Raji (cell line): ENCODE data around the gene FRMD8.

ENCODE experiments used
- POLR2A ChIP-seq: IDR thresholded peaks from 2 replicates; pipeline ENCODE4 v1.6.1; 2011; ENCODE audit warnings: low read depth, low read length, control low read depth; ENCODE audit not compliant: insufficient read depth

FRMD8 gene

DNA sequence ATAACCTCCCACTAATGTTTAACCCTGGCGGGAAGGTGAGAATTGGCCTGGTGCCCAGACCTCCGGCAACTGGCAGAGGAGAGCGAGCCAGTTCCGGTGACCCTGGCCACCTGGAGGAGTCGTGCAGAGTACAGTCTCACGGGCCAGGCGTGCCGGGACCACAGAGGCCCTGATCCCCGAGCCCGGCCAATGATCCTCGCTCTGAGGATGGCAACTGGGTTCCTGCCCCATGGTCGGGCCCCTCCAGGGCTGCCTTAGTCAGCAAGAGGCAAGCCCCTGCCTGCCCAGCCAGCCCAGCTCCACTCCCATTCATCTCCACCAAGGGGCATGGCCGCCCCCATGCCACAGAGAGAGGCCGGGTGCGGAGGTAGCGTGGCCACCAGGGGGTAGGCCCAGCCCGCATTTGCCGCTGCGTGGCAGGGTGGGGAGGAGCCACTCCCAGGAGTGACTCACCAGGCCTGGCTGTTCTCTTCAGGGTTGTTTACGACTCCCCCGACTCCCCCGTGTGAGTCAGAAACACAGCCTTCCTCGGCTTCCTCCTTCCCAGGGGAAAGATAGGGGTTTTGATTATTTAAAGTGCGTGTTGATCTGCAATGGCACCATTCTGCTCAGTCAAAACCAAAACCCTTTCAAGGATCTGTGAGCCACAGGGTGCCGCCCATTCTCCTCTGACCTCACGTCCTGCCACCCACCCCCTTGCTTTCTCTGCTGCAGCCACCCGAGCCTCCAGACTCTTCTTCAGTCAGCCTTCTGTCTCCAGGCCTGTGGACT is 4.2 kb upstream of the FRMD8 start, which contains the start of gene SLC25A45:
TSS of gene SLC25A45 (minus strand) at position 614 of the 771 bp plus-strand sequence. CDS start 695 bp downstream, outside the sequence.
- TF ChIP-seq POLR2A, result peak; percentile 69

GRCh38 chr11:65382804-65383368 is 3.6 kb upstream of the FRMD8 start:
- TF ChIP-seq POLR2A, result no peak; the same call in 1 of the 2 replicates

DNA sequence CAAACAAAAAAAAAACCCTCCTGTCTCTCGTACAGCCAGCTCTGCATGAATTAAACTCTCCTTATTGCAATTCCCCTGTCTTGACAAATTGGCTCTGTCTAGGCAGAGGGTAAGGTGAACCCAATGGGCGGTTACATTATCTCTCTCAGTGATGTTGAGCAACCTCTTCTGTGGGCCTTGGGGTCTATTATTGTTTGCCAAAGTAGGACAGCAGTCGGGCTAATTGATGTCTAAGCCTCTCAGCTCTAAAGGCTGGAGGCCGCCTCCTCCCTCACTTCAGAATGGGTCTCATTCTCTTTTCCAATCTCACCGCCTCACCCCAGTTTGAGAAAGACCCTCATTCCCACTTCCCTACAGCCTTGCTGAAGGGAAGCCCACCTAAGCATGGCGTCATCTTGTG is 2.7 kb upstream of the FRMD8 start:
- no peak for TF ChIP-seq POLR2A

- no peak for TF ChIP-seq POLR2A
Observed at GRCh38 chr11:65384301-65384889, 2.0 kb upstream of the FRMD8 start.

- no peak for TF ChIP-seq POLR2A
Observed at GRCh38 chr11:65388731-65389130, 2.3 kb downstream of the FRMD8 start.

DNA sequence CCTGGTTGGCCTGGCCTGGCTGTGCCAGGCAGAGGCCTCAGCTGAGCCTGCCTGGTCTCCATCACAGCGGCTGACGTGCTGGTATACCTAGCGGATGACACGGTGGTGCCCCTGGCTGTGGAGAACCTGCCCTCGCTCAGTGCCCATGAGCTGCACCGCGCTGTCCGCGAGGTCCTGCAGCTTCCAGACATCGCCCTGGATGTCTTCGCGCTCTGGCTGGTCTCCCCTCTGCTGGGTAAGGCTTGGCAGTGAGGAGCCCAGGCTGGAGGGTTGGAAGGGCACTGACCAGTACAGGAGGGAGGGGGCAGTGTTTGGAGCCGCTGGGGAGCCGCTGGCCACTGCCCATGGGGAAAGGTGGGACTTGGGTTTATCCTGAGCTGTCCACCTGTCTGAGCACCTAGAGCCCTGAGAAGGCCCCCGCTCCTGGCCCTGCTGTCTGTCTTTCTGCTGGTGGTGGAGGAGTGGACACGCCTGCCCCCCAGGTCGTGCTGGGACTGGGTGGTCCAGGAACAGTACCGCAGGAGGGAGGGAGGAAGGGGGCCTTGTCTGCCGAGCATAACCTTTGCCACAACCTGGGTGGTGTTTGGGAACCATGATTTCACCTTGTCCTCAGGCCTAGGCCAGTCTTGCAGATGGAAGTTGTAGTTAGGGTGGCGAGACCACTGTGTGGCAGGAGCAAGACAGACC is 3.0 kb downstream of the FRMD8 start:
- no peak for TF ChIP-seq POLR2A

DNA sequence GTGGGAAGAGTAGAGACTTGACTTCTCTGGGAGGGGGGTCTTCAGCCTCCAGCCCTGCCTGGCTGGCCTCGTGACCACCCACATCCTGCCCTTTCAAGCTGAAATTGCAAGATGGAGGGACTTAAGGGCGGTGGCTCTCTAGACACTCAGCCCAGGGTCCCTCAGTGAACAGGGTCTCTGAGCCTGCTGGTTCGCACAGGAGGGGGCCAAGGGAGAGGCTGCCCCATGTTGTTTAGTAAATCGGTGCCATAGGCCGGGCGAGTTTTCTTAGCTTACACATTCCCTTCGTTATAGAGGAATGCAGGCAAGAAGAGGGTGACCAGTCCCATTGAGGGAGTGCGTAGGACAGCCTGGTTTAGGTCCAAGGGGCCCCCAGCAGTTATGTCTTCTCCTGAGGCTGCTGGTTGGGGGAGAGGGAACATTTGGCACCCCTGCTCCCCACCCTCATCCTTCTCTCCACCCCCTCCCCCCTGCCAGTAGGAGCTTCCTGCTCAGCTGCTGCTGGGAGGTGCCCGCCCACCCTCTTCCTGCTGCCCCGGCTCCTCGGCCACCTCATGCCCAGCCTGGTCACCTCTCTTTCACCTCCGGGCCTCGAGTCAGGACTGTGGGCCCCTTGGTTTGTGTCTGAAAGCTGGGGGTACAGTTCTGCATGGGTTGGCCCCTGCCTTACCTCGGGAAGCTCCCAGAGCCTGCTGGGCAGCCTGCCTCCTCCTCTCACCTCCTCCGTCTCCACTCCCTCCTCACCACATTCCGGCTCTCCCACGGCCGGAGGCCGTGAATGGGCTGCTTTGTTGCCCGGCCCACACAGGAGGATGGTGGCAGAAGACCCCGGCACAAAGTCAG is 3.9 kb downstream of the FRMD8 start:
- no peak for TF ChIP-seq POLR2A

DNA sequence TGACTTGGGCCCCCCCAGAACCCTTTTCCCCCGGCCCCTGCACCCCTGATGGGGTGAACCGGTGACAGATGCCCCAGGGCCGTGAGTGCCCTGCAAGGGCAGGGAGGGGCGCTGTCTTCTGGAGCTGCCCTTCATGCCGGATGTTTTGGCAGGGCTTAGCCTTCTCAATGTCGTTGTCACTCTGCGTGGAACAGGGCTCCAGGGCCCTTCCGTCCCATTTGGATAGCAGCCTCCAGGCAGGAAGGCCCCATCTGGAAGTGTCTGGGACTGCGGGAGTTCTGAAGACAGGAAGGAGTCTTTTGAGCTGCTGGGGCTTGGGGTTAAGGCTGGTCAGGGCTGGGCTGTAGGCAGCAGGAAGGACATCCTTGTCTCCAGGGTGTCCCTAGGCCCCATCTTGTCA is 4.6 kb downstream of the FRMD8 start:
- no peak for TF ChIP-seq POLR2A

GRCh38 chr11:65392186-65392829 is 5.9 kb downstream of the FRMD8 start:
- no peak for TF ChIP-seq POLR2A

GRCh38 chr11:65392899-65393298 is 6.5 kb downstream of the FRMD8 start:
- no peak for TF ChIP-seq POLR2A

DNA sequence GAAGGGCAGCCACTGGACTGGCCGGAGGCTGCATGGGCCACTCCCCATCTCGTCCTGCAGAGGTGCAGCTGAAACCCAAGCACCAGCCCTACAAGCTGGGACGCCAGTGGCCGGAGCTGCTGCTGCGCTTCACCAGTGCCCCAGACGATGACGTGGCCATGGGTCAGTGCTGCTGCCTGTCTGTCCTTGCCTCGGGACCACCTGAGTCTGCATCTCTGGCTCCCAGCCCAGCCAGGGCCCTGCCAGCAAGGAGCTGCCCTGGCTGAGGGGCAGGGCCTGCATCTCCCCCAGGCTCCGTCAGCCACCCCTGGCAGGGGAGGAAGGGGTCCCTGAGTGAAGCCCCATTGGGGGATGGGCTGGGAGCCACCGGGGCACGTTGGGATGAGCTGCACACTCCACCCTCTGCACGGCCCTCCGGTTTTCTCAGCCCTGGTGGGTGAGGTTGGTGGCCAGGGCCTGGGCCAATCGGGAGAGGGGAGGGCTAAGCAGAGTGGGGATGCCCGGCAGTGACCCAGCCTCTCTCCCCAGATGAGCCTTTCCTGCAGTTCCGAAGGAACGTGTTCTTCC is 7.2 kb downstream of the FRMD8 start:
- TF ChIP-seq POLR2A, result no peak

GRCh38 chr11:65394125-65394536 is 7.7 kb downstream of the FRMD8 start:
- no peak for TF ChIP-seq POLR2A

DNA sequence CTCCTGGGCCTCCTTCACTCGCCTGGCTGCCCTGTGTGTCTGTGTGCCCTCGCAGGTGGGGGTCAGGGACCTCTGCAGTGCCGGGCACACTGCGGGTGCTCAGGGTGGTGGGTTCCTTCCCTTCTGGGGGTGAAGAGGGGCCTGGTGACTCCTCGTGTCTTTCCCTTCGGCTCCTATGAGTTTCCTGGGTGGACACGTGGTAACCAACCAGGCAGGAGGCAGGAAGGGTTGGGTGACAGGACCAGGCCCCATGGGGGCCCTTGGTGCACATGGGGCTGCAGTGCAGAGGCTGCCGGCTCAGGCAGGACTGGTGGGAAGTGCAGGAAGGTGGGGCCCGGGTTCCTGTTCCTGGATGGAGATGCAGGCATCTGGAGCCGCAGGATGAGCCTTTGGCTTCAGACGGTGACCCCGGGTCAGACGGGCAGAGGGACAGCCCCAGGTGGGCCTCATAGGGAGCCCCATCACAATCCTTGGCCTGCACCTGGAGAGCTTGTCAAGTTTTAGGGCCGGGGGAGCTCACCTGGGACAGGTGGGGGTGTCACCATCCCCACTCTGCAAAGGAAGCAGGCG is 9.6 kb downstream of the FRMD8 start:
- no peak for TF ChIP-seq POLR2A
